ENCODE measurements around the gene MYO16.

GRCh38 chr13:109105899-109106298 lies 476.5 kb downstream of the MYO16 start:
- TF ChIP-seq, protein P1, sequence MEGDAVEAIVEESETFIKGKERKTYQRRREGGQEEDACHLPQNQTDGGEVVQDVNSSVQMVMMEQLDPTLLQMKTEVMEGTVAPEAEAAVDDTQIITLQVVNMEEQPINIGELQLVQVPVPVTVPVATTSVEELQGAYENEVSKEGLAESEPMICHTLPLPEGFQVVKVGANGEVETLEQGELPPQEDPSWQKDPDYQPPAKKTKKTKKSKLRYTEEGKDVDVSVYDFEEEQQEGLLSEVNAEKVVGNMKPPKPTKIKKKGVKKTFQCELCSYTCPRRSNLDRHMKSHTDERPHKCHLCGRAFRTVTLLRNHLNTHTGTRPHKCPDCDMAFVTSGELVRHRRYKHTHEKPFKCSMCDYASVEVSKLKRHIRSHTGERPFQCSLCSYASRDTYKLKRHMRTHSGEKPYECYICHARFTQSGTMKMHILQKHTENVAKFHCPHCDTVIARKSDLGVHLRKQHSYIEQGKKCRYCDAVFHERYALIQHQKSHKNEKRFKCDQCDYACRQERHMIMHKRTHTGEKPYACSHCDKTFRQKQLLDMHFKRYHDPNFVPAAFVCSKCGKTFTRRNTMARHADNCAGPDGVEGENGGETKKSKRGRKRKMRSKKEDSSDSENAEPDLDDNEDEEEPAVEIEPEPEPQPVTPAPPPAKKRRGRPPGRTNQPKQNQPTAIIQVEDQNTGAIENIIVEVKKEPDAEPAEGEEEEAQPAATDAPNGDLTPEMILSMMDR (IDR thresholded peaks at IDR 0.05; ENCODE audit: poor library complexity, severe bottlenecking) = no peak
- TF ChIP-seq RAD21 (conservative IDR thresholded peaks at IDR 0.05) (no peak), POLR2AphosphoS5 (IDR thresholded peaks at IDR 0.05) (no peak), EP300 (conservative IDR thresholded peaks at IDR 0.05; ENCODE audit: poor library complexity, severe bottlenecking) (no peak), TAF1 (IDR thresholded peaks at IDR 0.05; ENCODE audit: low read depth) (no peak), EZH2 (IDR thresholded peaks at IDR 0.05; ENCODE audit: borderline replicate concordance, insufficient read depth, low read length, poor library complexity, severe bottlenecking) (no peak)

Measured in neural cell (in vitro differentiated cells).